GM19193 (cell line): ENCODE results near the gene FUT7.

ENCODE experiments used
- POLR2A ChIP-seq: IDR thresholded peaks from 4 replicates; pipeline ENCODE4 v1.6.1; 2011; ENCODE audit not compliant: insufficient read depth, insufficient read length; ENCODE audit errors: extremely low read depth

The FUT7 gene

DNA sequence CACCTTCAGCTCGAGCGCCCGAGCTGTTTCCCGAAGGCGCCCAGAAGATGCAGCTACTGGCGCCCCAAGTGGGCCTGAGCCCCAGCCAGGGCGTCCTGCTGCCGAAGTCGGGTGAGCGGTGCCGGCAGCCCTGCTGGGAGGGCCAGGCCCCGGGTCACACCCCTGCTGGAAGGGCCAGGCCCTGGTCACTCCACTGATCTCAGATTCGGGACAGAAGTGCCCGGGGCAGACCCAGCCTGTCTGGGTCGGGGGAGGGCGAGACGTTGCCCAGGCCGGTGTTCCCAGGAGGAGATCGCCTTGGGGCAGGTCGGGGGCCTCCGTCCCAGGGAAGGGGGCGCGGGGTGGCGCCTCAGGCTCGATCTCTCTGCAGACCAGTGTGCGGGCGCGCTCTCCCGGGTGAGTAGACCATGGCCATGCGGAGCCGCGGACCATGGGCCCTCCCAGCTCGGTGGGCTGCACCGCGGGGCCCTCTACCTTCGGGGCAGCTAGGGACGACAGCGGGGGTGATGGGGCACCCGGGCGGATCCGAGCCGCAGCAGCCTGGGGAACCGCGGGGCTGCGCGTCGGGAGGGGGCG, 46.8 kb downstream of the FUT7 start:
- no peak for TF ChIP-seq POLR2A

GRCh38 chr9:136984464-136985026, 47.3 kb downstream of the FUT7 start:
- no peak for TF ChIP-seq POLR2A

DNA sequence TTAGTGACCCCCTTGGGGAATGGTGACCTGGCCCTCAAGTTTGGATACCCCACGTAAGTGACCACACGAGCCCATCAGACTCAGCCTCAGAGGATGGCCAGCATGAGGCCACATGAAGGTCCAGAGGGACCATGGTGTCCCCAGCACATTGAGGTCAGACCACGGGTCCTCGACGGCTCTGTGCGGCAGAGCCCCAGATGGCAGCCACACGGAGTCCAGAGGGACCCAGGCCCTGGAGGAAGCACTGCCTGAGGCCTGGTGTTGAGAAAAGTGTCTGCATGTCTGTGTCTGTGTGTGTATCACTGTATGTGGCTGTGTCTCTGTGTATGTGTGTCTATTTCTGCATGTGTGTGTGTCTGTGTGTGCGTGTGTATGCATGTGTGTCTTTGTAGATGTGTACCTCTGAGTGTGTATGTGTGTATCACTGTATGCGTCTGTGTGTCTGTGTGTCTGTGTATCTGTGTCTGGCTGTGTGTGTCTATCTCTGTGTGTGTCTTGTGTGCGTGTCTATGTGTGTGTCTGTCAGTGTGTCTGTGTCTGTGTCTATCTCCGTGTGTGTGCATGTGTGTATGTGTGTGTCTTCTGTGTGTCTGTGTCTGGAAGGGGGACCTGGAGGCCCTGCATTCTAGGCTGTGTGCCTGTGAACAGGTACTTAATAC, 48.1 kb downstream of the FUT7 start:
- TF ChIP-seq POLR2A = no peak

DNA sequence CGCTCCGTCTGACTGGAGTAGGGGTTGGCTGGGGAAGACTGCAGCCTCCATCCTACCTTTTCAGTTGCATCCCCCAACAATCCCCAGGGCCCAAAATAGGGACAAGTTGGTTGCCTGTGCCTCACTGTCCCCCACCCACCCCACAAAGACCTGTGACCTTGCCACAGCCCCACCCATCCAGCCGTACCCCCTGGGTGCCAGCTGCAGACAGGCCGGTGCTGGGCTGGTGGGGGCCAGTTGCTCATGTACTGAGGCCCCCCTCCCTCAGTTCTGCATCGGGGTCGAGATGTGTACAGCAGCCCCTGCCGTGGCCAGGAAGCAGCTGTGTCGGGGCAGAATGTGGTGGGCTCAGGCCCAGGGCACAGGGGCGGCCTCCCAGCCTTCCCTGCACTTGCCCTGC, 48.7 kb downstream of the FUT7 start:
- TF ChIP-seq POLR2A = no peak

- TF ChIP-seq POLR2A = no peak
Measured at GRCh38 chr9:136982232-136983051, 49.4 kb downstream of the FUT7 start, which contains the start of gene LCNL1. Gene LCNL1 (plus strand): TSS chr9:136982993. CDS start chr9:136983587, 594 bp downstream.

GRCh38 chr9:136981588-136982231, 50.2 kb downstream of the FUT7 start:
- TF ChIP-seq POLR2A = no peak

GRCh38 chr9:136980669-136981478, 51.0 kb downstream of the FUT7 start:
- no peak for TF ChIP-seq POLR2A
